Bronchial epithelial cell (primary cell): ENCODE measurements around the gene PSMB9. TPM values are rescaled to one million over a fixed set of nuclear protein-coding genes. Genes with fewer than 3 reads are reported as not detected.

Experiments used
- DNase-seq: peaks from one replicate; pipeline ENCODE4 v3.0.0-alpha.2; 2010; ENCODE audit warnings: low read depth
- FAIRE-seq: peaks from 2 replicates; lab custom pipeline; 2011; peaks lifted over from hg19 to GRCh38; lab: Jason Lieb, UNC
- H3K27me3 ChIP-seq: 2 replicates; pipeline ENCODE4 v1.5.1; 2011; ENCODE audit warnings: low read length; ENCODE audit not compliant: control insufficient read depth, insufficient read depth
- H3K36me3 ChIP-seq: 2 replicates; pipeline ENCODE4 v1.5.1; 2011; ENCODE audit warnings: low read length; ENCODE audit not compliant: control insufficient read depth, insufficient read depth
- H3K4me3 ChIP-seq: 2 replicates; pipeline ENCODE4 v1.5.1; 2011; ENCODE audit warnings: mild to moderate bottlenecking, low read depth, low read length, control low read depth
- total RNA-seq: library from RNA; depleted of rRNA; stranded (reverse); fragments of >200 nt; gene quantifications from 2 replicates; pipeline ENCODE4 v1.2.1, GENCODE V29; 2014
- TF ChIP-seq, protein P1 (sequence below): IDR thresholded peaks from 2 replicates; pipeline ENCODE4 v1.5.1; 2011; ENCODE audit warnings: mild to moderate bottlenecking, moderate library complexity, low read length, control low read depth, inconsistent platforms; ENCODE audit not compliant: insufficient read depth, severe bottlenecking

Gene PSMB9
- total RNA-seq, 1 donor from 2014 or later = 0.53 TPM

DNA sequence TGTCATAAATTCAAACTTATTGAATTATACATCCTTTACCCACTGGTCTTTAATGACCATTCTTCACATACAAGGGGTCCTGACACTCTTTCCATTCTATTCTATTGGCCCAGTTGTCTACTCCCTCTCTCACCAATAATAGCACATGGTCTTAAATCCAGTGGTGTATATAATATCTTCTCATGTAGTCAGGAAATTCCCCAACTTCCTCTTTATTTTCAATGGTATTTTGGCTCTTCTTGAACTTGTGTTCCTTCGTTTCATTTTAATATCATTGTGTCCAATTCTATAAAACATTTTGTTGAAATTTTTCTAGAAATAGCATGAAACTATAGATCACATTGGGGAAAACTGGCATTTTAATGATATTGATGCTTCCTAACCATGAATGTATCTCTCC lies 36.8 kb downstream of the PSMB9 start:
- TF ChIP-seq, protein P1, sequence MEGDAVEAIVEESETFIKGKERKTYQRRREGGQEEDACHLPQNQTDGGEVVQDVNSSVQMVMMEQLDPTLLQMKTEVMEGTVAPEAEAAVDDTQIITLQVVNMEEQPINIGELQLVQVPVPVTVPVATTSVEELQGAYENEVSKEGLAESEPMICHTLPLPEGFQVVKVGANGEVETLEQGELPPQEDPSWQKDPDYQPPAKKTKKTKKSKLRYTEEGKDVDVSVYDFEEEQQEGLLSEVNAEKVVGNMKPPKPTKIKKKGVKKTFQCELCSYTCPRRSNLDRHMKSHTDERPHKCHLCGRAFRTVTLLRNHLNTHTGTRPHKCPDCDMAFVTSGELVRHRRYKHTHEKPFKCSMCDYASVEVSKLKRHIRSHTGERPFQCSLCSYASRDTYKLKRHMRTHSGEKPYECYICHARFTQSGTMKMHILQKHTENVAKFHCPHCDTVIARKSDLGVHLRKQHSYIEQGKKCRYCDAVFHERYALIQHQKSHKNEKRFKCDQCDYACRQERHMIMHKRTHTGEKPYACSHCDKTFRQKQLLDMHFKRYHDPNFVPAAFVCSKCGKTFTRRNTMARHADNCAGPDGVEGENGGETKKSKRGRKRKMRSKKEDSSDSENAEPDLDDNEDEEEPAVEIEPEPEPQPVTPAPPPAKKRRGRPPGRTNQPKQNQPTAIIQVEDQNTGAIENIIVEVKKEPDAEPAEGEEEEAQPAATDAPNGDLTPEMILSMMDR = no peak
- no peaks in the 10 kb centered on the region for H3K27me3 ChIP-seq
- no peak overlapping the region for H3K4me3 ChIP-seq
- FAIRE-seq = no peak
- H3K36me3 ChIP-seq = no peaks in the 10 kb centered on the region
- no peak for DNase-seq

DNA sequence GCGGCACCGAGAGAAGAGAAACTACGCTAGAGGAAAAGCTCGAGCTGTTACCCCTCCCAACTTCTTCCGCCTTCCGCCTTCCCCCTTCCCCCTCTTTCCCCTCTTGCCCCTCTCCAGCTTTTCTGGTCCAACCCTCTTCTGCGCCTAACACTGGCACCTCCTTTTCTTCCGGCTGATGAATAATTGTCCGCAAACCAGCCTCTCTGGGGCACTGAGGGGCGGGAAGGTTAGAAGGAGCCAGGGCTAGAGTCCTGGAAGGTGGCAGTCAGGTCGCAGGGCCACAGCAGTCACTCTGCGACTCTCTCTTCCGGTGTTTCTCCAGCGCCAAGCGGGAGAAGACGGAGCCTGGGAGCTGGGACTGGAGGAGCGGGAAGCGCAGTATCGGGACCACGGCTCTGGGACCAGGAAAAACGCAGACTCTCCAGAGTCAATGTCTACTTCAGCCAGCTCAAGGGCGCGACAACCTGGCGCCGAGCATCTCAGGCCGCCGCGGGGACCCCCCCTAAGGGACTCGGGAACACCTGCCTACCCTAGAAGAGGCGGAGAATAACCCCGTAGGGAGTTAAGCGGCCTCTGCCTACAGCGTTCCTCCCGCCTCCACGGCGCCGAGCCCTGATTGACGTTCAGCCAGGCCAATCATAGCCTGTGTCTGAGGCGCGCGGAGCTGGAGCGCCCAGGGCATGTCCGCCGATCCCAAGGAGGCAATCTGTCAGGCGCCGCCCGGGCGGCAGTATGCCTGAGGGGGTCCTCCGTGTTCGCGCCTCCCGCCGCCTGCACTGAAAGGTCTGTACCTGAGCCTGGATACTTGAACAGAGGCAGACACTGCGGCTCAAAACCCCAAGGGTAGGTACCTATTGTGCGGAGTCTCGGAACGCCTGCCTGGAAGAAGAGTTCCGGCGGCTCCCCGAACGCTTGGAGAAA lies 40.4 kb downstream of the PSMB9 start:
- FAIRE-seq (no peak), DNase-seq (peak; percentile 85)
- no peaks in the 10 kb centered on the region for H3K36me3 ChIP-seq
- TF ChIP-seq, protein P1 = no peak
- H3K27me3 ChIP-seq = no peaks in the 10 kb centered on the region
- H3K4me3 ChIP-seq = peak overlapping the region; percentile 86

DNA sequence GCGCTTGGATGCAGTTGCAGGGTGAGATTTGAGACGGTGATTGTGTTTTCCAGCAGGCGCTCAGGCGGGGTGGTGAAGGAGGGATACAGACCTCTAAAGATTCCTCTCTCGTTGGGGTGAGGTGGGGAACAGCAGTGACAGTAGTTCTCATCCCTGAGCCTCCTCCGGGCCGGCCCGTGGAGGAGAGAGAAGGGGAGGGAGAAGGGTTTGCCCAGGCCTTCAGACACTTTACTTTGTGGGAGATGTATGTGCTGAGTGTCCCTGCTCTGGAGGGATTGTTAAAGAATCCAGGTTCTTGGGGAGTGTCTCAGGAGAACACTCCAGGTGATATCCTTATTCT lies 41.0 kb downstream of the PSMB9 start:
- DNase-seq = no peak
- Histone ChIP-seq H3K36me3 (no peaks in the 10 kb centered on the region), H3K27me3 (no peaks in the 10 kb centered on the region), H3K4me3 (peak overlapping the region; percentile 86)
- no peak for FAIRE-seq
- TF ChIP-seq, protein P1 = no peak

DNA sequence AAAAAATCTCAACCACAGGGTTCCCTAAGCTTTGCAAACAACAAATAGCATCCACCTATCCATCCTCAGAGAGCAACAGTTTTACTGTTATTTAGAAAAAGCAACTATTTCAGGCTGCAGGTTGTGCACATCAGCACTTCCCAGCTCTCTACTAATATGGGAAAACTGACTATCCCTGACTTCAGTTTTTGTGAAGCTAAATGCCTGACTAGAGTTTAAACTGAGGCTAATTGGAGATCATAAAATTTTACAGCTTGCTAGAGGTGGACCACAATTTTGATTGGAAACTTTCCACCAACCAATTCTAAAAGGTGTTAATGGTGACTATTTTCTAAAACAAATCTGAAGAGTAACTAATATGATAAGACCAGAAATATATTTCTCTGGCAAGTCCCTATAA lies 50.0 kb downstream of the PSMB9 start:
- Histone ChIP-seq H3K4me3 (no peak overlapping the region), H3K36me3 (no peaks in the 10 kb centered on the region), H3K27me3 (no peaks in the 10 kb centered on the region)
- no peak for FAIRE-seq
- no peak for DNase-seq
- TF ChIP-seq, protein P1 = no peak

DNA sequence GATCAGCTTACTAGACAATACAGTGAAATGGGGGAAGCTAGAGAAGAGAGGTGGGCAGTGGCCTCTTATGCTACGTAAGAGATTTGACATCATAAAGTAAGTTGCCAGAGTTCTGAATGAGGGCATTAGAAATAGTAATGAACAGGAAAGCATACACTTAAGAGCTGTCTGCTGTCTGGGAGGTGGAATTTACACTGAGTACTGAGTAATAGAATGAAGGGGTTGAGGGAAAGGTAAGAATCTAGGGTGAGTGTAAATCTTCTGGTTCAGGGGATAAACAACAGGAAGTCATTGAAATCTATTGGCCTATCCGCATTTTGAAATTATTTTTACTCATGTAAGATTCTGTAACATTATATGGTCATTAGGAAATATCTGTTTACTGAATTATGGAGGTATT lies 51.1 kb downstream of the PSMB9 start:
- Histone ChIP-seq H3K27me3 (no peaks in the 10 kb centered on the region), H3K4me3 (no peak overlapping the region), H3K36me3 (no peaks in the 10 kb centered on the region)
- DNase-seq (no peak), FAIRE-seq (no peak)
- TF ChIP-seq, protein P1 = no peak
